Midbrain (tissue), 1 donor: ENCODE results near the gene SLC2A5.
"Not testable (repeated sequence)": the region's sequence is repeated elsewhere in the genome, so short reads cannot be mapped to it uniquely, and the experiment has no call there.

Experiments
- DNase-seq: peaks from one replicate; lab custom pipeline; 2025; lab: John Stamatoyannopoulos, UW

The SLC2A5 gene

DNA sequence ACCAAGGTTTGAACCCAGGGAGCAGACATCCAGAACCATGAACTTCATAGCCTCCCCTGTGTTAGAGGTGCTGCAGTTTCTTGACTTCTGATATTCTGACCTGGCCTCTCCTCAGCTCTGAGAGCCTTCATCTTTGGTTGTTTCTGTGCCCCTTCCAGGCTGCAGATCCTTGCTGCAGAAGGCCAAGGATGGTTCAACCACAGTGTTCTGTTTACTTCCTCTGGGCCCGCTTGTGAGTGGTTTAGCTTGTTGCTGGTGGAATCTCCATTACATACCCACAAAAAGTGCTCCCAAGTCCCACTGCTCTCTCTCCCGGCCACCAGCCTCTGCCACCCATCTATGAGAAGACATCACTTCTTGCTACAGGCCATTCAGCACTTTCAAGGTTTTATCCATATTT lies 34.2 kb downstream of the SLC2A5 start:
- DNase-seq, result no peak

GRCh38 chr1:9033363-9033762 lies 36.1 kb downstream of the SLC2A5 start:
- DNase-seq, result no peak

DNA sequence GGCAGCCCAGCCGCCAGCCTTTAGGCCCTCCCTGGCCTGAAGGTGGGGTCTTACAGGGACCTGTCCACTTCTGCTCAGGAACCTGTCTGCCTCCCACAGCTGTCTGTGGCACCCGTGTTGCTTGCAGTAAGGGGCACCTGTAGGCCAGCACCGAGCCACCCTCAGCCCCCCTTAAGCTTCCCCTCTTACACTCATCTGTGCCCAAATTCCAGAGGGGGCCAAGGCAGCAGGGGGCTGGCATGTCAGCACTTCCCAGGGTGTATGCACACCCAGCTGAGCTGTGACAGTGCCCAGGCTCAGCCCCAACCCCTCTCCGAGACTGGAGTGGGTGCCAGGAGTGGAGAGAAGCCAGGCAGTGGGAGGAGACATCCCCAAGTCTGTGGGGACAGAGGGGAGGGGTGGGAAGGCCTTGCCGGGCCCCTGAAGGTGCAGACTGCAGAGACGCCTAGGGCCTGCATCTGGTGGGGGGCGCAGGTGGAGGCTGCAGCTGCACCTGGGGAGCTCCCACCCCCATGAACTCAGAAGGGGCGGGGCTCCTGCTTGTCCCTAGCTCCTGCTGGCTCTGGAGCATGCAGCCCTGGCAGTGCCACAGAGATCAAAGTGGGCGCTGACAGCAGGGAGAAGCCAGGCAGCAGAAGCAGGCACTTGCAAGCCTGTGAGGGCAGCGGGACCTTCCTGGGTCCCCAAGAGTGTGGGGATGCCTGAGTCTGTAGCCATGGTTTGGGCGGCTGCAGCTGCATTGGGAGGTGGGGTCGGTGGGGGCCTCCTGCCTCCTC lies 37.8 kb downstream of the SLC2A5 start:
- no peak for DNase-seq

- not testable (repeated sequence) for DNase-seq
Measured at GRCh38 chr1:9031077-9031476, 38.4 kb downstream of the SLC2A5 start.

DNA sequence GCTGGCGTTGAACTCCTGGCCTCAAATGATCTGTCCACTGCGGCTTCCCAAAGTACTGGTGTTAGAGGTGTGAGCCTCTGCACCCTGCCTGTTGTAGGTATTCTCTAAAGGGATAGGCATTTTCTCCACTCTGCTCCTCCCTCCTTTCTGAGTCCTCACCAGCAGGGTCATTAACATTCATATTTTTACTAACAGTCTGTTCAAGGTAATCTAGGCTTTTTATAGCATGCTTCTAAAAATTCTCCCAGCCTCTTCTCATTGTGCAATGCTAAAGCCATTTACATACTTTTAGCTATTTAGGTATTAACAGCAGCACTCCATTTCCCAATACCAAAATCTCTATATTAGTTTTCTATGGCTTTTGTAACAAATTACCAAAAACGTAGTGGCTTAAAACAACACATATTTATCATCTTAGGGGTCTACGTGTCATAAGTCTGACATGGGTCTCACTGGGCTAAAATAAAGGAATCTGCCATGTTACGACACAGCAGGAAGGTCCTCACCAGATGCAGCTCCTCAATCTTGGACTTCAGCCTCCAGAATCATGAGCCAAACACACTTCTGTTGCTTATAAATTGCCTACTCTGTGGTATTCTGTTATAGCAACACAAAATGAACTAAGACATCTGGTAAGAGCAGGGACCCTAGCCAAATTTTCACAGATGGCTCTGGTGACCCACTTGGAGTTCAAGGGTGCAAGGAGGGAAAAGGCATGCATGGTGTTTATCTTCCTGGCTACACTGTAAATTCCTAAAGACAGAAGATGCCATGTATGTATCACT lies 40.3 kb downstream of the SLC2A5 start:
- no peak for DNase-seq

GRCh38 chr1:9027307-9027706 lies 42.1 kb downstream of the SLC2A5 start:
- DNase-seq, result no peak

DNA sequence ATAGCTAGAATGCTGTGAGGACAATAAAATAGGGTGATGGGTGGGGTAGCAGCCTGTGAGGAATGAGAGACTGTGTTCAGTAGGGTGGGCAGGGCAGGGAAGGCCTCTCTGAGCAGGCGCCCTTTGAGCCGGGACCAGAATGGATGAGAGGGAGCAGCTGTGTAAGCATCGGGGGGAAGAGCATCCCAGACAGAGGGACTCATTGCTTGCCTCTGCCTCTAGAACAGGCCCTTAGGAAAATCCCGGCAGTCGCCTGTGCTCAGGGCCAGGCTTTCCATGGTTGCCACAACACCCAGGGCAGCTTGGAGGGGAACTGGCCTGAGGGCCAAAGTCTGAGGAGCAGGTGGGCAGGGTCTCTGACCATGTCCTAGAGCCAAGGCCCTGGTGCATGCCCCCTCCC lies 44.0 kb downstream of the SLC2A5 start:
- no peak for DNase-seq

GRCh38 chr1:9024837-9025236 lies 44.6 kb downstream of the SLC2A5 start:
- DNase-seq, result no peak

GRCh38 chr1:9022773-9023172 lies 46.7 kb downstream of the SLC2A5 start:
- DNase-seq, result no peak

DNA sequence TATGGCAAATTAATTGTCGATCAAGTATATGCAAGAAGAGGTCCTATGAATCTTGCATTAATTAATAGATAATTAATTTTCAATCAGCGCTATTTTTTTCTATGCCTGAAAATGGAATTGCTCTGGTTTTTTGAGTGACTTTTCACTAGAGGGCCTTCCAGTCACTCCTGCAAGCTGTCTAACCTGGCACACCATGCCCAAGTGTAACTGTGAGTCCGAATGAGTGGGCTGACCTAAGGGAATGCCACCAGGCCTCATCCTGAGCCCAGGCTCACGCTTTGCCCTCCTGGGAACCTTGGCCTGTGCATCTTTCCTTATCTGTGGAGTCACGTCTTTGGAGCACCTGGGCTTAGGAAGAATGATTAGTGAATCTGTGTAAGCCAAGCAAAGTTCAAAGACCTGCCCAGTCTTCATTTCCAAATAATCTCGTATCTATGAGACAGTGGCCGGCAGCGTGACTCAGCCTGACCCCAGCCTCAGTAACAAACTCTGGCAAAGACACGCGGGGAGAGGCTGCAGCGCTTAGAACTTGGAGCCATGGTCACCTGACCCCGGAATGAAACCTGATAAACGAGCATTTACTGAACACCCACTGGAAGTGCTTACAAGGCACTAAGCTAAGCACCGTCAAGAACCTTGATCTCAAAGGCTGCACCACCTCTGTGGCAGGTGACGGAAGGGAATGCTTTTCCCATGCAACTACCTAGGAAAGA lies 47.3 kb downstream of the SLC2A5 start:
- not testable (repeated sequence) for DNase-seq

DNA sequence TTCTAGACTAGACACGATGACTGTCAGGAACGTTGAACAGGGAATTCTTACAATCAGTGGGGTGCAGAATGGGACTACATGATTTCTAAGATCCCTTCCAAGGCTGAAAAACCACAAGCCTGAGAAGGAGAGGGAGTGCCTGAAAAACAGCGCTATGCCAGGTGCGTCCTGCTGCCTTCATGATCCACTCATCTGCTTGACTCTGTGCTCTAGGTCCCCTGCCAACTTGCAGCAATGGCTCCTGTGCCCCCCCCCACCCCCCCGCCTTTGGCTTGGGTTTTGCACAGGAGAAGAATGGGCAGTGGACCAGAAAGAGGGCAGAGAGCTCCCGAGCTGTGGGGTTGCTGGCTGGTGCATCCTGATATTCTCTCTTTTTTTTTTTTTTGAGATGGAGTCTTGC lies 49.1 kb downstream of the SLC2A5 start:
- DNase-seq, result no peak

DNA sequence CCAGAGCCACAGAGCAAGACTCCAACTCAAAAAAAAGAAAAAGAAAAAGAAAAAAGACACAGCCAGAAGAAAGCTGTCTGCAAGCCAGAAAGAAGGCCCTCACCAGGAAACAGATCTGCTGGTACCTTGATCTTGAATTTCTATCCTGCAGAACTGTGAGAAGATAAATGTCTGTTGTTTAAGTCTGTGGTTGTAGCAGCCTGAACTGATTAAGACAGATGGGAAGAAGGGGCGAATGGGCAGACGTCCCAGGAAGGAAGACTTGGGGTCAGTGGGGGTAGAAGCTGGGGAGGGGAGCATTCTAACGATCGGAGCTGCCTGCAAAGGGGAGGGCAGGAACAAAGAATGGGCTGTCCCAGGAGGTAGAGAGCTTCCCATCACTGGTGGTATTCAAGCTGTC lies 49.5 kb downstream of the SLC2A5 start:
- DNase-seq, result no peak

DNA sequence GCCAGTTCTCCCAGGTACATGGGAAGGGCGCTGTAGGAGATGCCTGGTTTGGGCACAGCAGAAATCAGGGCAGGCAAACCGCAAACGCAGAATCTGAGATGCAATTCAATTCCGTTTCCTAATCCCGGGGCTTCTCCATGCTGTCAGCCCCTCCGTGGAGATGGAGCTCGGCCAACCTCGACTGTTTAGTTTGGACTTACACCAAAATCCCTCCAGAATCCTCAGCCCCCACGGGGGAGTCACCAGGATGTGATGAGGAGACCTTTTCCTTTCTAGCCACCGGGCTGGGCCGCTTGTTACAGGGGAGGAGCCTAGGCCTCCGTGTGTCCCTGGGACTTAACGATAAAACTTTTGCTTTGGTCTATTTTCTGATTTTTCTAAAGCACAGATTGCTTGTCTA lies 51.1 kb downstream of the SLC2A5 start:
- DNase-seq, result no peak

GRCh38 chr1:9016455-9016854 lies 53.0 kb downstream of the SLC2A5 start:
- DNase-seq, result no peak

DNA sequence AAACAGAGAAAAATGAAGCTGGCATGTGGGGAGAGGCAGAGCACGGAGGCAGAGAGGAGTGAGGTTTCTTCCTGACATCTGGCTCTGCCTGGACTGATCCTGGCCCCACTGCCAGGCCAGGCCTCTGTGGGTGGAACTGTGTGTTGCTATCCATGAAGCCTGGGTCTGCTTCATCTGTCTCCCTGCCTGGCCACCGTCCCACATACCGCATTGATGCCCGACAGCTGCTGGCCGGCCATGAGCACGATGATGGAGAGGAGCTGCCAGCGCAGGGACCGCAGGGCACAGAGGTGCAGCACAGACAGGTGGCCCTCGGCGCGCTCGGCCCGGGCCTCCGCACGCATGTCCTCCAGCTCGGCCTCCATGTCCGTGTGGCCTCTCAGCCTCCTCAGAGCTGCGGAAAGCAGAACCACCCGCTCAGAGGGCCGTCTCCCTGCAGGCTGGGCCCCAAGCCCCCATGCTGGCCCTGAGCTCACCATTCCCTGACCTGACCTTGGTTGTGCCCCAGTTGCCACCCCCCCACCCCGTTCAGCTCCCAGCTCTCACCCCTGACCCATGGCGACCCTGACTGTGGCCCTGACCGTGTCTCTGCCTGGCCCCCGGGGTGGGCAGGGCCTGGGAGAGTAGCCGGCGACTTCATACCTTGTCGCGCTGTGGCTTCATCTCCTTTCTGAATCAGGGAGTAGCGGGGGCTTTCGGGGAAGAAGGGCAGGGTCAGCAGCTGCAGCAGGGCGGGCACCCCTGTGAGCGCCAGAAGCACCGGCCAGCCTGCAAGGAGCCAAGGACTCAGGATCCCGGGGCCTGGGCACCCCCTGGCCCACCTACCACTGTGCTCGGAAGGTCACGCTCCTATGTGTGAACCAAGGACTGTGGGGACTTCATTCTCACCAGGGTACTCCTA lies 54.7 kb downstream of the SLC2A5 start:
- no peak for DNase-seq

DNA sequence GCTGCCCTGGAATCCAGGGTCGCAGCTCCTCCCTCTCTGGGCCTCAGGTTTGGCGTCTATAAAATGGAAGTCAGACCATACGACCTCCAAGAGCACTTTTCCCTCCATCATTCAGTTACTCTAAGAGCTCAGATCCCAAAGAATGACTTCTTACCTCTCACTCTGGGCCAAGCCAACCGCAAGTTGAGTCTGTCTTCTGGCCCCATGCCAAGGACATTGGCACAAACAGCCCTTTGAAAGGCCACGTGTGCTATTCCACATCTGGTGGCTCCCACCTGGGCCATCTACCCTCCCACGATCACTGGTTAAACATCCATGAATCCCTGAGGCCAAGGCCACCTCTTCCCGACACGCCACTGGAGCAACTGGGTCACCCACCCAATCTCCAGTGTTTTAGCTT lies 55.6 kb downstream of the SLC2A5 start:
- DNase-seq, result no peak

- DNase-seq, result no peak
Measured at GRCh38 chr1:9010781-9011323, 58.6 kb downstream of the SLC2A5 start.

- DNase-seq, result no peak
Measured at GRCh38 chr1:9009438-9010370, 59.7 kb downstream of the SLC2A5 start.

DNA sequence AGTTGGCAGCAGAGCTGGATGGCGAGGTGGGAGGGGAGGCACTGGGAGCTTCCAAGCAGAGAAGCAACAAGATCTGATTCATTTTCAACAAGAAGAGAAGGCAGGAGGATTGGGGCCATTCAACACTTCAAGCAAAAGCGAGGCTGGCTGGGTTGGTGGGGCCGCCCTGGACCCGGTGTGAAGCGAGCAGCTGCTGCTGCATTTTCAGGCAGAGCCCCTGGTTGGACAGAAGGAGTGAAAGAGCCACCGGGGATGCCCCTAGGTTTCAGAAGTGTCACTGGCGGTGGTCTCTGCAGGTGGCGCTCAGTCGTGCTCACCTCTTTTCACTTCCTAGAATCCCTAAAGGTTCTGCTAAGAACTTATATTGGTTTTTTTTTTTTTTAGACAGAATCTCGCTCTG lies 61.2 kb downstream of the SLC2A5 start:
- DNase-seq, result no peak

DNA sequence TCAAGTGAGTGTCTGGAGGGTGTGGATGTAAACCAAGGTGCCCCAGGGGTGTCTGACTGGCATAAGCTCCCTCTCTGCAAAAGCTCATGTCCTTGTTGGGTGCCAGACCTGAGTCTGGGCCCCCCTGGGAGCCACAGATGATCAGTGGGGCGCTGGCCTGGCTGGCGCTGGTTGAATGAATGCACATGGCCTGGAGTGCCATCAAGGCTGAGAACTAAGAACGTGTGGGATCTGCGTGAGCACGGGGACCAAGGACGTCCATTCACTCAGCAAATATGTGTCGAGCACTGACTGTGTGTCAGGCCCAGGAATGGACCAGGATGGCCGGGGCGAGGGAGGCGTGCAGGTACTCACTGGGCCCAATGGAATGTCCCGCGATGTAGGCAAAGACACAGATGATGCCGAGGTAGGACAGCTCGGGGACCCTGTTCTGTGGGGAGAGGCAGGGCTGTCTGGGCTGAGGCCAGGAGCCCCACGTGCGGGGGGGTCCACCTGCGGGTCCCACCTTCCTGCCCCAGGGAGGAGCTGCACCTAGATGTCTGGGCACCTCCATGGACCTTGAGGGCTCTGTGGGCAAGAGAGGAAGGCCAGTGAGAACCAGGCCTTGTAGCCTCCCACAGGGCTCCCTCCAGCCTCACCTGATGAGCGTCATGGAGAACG lies 62.3 kb downstream of the SLC2A5 start:
- no peak for DNase-seq
